ENCODE data around the gene IFI16.
"Not testable (repeated sequence)": the region's sequence is repeated elsewhere in the genome, so short reads cannot be mapped to it uniquely, and the experiment has no call there.

IFI16 gene

DNA sequence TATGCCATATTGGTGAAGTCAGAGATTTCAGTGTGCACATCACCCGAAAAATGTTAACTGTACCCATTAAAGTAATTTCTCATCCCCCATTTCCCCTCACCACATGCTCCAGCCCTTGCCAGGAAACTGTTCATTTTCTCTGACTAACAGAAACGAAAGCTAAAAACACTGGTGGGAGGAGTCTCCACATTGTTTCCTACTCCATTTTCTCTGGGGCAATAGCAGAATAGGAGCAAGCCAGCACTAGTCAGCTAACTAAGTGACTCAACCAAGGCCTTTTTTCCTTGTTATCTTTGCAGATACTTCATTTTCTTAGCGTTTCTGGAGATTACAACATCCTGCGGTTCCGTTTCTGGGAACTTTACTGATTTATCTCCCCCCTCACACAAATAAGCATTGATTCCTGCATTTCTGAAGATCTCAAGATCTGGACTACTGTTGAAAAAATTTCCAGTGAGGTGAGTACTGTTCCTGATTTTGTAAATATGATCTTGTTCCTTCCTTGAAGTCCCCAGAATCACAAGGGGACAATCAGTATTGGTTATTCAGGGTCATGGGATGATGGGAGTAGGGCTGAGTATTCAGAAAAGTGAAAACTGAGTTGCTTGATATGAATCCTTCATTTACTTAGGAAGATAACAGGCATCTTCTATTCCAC, at the start of gene IFI16:
TSS of gene IFI16 (plus strand) at position 204 of the 658 bp plus-strand sequence. CDS start 4,774 bp downstream, outside the sequence.
- DNase-seq: peak; percentile 21

DNA sequence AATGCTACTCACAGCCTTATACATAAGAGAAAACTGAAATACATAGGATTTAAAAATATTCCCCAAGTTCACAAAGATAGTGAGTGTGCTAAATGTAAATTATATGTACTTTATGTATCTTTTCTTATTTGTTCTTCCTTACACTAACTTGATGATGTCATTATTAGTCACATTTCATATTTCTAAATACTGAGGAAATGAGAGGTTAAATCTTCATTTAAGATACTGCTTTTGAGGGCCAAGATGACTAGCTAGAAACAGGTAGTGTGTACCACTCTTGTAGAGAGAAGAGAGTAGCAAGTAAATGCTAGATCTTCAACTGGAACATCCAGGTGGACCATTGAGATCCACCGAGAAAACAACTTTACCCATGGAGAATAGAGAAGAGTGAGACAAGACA, 48.5 kb upstream of the IFI16 start:
- DNase-seq: no peak

DNA sequence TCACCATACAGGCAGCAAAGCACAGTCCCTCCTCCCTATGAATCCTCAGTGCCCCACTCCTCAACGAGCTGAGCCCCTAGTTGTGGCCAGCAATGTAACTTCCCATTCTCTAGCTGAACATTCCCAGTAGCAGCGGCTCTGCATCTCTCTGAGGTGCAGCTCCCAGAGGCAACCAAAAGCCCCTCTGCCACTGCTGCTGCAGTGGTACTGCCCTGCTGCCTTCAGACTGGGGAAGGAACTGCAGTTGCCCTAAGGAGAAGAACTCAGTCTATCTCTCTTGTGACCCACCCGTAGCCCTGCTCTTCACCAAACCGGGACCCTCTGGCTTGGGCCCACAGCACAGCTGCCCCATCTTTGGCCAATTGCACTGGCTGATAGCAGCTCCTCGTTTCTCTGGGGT, 46.7 kb upstream of the IFI16 start:
- DNase-seq: no peak

DNA sequence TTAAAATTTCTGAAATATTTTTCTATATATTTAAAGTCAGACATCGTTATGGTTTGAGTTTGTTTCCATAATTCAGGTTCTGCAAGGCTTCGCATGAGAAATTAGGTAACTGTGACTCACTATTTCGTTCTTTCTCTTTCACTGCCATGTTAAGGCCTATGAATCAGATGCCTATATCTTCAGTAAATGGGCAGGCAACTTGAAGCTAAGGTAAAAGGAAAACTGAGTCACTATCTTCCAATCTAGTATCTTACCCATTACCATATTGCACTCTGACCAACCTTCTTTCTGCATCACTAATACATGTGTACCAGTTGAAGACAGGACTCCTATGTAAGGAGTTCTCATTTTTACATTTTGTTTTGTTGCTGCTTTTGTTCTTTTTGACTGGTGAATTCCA, 40.5 kb upstream of the IFI16 start:
- DNase-seq: no peak

DNA sequence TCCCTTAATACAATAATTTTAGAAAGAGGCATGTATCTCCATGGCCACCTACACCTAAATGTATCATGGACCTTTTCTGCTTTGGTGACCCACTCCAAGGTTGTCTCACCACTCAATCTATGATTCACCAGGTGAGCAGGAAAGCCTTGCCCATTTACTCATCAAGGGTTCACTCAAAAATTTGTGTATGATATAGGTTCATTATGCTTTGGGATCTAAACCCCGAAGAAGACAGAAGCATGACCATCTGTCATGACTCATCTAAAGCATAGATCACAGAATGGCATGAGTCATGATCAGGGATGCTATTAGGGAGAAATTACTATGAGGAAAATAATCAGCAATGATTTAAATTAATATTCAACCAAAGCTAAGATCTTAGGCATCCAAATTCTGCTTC, 39.9 kb upstream of the IFI16 start:
- no peak for DNase-seq

DNA sequence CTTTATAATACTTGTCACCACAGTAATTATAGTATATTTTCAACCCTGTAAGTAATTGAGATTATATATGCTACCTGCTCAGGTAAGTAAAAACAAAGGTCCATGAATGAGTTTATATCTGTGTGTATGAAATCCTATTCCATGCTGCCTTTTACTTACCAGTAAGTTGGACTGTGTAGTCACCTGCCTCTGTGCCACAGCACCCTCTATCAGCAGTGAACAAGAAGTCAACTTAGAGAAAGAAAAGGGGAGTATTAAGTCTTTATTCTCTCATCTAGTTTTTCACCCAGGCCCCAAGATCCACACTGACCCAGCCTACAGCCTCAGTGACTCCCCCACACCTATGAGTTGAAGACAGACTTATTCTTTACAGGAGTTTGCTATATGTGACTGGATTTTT, 36.9 kb upstream of the IFI16 start:
- DNase-seq: no peak

DNA sequence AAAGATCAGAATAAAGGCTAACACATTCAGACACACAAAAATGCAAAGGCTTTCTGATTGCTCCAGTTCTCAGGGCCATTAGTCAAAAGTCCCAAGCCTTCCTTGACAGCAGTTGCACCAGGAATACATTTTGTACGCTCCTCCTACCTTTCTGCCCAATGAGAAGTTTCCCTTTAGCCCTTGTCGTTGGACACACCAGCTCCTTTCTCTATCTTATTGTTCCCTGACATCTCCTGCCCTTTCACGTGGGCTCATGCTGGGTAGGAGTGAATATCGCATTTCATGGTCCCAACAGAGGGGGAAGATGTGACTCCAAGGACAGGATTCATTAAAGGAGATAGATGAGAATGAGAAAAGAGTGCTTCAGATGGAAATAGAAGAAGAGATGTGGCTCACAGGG, 33.5 kb upstream of the IFI16 start:
- no peak for DNase-seq

DNA sequence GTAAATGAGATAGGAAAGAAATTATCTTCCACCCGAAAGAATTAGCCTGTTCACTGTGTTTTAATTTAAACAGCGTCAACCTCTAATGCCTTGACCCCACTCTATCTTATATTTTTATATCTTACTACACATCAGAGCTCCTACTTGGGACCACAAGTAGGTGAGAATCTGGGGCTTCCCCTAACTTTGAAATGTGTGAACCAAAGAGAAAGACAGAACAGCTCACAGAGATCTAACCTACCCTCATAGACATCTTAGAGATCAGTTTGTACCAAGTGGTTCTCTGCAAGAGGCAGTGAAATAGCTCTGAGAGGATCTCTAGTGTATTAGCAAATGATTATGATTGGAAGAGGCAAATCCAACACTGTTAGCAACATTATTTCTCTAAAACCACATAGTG, 31.0 kb upstream of the IFI16 start:
- no peak for DNase-seq

DNA sequence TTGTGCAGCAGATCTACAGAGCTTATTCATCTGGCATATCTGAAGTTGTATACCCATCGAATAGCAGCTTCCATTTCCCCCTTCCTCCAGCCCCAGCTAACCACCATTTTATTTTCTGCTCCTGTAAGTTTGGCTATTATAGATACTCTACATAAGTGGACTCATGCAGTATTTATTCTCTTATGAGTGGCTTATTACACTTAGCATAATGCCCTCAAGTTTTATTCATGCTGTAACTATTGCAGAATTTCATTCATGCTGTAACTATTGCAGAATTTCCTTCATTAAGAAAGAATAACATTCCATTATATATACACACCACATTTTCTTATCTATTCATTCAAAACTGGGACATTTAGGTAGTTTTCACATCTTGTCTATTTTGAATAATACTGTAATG, 30.5 kb upstream of the IFI16 start:
- DNase-seq: no peak

DNA sequence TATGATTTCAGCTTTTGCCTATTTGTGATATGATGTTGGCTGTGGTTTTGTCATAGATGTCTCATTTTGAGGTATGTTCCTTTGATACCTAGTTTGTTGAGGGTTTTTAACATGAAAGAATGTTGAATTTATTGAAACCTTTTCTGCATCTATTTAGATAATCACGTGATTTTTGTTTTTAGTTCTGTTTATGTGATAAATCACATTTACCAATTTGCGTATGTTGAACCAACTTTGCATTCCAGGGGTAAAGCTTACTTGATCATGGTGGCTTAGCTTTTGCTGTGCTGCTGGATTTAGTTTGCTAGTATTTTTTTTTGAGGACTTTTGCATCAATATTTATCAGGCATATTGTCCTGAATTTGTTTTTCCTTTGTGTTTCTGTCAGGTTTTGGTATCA, 26.5 kb upstream of the IFI16 start:
- no peak for DNase-seq

DNA sequence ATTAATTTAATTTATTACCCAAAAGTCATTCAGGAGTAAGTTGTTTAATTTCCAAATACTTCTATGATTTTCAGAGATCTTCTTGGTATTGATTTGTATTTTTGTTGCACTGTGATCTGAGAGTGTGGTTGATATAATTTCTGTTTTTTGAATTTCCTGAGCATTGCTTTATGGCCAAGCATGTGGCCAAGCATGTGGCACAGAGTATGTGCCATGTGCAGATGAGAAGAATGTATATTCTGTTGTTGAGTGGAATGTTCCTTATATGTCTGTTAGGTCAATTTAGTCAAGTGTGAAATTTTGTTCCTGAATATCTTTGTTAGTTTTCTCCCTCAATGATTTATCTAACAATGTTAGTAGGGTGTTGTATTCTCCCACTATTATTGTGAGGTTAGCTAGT, 25.3 kb upstream of the IFI16 start:
- DNase-seq: no peak

DNA sequence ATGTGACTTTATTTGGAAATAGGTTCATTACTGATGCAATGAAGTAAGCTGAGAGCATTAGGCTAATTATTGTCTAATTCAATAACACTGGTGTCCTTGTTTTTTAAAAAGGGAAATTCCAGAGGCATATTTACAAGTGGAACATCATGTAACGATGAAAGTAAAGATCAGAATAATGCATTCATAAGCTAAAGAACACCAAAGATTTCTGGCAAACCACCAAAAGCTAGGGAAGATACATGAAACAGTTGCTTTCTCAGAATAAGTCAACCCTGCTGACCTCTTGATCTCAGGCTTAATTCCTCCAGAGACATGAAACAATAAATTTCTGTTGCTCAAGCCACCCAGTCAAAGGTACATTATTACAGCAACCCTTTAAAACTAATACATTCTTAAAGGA, 20.3 kb upstream of the IFI16 start:
- DNase-seq: no peak

DNA sequence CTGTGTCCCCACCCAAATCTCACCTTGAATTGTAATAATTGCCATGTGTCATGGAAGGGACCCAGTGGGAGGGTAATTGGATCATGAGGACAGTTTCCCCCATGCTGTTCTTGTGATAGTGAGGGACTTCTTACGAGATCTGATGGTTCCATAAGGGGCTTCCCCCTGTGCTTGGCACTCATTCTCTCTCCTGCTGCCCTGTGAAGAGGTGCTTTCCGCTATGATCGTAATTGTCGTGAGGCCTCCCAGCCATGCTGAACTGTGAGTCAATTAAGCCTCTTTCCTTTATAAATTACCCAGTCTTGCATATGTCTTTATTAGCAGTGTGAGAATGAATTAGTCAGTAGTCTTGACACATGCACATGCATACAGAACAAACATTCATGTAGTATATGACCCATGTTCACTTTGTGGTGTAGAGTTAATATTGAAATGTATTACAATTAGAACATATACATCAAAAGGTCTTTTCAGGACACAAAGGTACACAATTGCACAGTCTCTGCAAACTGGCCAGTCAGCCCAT, 16.9 kb upstream of the IFI16 start:
- no peak for DNase-seq

DNA sequence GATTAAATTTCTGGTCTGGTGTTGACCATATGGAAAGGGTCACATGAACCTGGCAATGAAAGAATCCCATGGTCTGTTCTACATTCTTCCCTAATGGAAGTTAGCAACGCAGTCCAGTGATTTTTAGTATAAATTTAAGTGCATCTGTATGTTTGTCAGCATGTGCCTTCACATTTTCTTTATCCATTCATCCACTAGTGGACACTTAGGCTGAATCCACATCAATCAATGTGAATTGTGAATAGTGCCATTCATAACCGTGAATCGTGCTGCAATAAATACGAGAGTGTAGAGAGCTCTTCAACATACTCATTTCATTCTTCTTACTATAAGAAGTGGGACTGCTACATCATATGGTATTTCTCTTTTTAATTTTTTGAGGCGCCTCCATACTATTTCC, 12.7 kb upstream of the IFI16 start:
- no peak for DNase-seq

DNA sequence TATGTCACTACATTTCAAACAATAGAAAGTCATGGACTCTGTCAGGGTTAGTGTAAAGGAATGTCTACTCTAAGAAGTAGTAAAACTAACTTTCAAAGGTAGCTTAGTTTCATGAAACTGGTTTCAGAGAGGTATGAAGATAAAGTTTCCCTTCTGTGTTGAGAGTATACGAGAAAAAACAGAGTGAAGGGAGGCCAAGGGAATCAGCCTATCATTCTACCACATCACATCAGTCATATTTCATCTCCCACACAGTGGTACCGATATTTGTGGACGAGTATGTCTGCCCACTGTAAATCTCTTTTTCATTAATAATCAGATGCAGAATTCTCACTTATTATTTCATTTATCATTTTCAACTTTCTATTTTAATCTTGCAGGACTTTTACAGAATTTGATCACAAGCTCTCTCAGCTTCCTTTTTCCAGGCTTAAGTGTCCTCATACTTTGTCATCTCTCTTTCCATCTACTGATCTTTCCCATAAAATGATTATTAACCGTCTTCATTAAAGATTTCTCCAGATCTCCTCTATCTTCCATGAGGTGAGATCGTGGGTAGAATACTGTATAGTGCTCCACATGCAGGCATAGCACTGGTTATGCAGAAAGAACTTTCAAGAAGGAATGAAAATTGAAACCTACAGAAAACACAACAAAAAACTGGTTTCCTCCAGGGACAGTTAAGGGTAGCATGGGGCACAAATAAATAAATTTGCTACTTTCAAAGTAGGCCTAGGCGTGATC, 11.5 kb upstream of the IFI16 start:
- no peak for DNase-seq

DNA sequence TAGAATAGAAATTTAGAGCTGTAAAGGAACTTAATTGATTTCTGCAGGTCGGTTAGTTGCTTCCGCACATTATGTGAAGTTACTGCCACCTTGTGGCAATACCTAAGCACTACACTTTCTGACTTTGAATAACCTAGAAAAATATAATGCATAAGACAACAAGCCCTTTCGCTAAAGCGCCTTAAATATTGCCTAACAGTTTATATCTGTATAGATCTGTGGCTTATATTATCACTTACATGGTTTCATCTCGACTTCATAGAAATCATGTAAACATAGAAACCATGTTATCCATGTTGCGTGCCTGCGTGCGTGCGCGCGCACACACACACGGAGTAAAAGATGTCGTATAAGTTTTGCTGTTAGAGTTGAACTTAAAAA, 10.9 kb upstream of the IFI16 start:
- DNase-seq: peak; percentile 57

DNA sequence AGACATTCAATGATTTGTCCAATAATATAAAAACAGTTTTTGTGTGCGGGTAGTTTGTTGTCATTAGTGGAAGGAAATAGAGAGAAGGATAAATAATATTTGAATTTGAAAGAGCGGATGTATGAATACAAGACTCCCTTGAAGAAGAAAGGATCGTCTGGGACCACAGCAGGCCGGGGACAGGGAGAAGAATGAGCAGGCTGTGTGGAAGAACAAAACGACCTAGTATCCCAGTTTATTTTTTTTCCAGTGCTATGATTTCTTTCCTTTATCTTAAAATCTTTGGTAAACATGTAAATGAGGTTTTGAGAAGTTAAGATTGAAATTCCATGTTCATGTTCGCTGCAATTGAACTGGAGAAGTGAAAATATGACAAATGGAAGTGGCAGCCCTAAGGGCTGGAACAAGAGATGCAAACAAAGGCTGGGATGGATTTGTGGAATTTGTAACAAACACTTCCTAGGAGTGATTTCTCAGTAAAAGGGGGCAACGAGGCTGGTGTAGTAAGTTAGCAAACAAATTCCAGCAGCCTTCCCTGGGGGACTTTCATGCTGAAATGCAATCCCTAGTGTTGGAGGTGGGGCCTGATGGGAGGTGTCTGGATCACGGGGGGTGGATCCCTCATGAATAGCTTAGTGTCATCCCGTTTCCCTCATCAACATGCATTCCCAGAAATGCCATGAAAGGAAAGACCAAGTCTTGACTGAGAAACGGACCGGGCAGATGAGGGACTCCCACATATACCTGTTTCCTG, 10.2 kb upstream of the IFI16 start:
- DNase-seq: peak; percentile 18

DNA sequence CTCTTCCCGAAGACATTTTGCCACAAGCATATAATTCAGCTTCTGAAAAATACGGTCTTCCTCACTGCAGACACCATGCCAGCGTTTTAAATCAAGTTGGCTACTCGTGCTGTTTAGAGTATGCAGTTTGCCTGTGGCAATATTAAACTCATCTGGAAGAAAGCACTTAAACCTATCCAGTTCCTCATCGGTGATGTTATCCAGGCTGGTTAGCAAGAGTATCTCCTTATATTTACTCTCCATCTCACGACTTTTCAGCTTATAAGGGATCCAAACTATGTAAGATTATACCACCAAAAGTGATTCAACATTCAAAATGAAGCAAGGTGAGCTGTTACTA, 9.7 kb upstream of the IFI16 start:
- DNase-seq: no peak

DNA sequence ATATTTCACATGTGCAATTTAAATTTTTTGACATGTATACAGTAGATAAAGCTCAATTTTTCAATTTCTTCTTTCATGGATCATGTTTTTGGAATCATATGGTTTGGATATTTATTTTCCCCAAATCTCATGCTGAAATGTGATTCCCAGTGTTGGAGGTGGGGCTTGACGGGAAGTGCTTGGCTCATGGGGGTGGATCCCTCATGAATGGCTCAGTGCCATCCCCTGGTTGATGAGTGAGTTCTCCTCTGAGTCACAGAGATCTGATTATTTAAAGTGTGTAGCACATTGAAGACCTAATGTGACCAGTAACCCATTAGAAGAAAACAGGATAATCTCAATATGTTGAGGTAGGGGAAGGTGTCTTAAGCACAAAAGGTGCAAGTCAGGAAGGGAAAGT, 9.1 kb upstream of the IFI16 start:
- DNase-seq: no peak

DNA sequence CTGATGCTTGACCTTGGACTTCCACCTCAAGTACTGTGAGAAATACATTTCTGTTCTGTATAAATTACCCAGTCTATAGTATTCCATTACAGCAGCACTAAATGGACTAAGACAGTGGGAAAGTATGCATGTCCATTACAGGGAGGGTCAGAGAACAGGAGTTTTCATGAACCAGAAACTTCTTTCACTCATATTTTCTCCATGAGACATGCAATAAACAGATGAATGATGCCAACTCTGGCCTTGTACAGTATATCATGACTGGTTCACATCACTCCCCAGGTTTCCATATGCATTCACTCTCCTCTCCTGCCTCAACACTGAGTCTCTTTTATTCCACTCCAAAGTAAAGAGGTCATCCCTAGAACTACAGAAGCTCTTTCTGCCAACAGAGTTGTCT, 4.5 kb upstream of the IFI16 start:
- DNase-seq: no peak

DNA sequence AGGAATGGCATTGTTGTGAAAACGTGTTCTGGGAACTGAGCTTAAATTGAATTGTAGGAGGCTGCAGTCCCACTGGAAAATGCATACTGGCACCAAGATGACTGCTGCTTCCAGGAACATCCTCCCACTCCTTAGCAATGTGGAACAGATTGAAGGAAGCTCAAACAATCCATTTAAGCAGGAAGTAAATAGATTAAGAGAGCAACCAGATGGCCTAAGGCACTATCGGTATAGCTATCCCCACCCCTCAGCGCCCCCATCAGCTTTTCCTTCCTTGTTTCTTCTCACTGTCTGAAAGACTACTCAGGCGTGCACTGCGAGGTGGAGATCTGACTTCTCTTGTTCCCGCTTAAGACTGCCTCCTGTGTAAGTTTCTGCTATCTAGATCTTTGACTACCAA, 4.0 kb upstream of the IFI16 start:
- DNase-seq: no peak

DNA sequence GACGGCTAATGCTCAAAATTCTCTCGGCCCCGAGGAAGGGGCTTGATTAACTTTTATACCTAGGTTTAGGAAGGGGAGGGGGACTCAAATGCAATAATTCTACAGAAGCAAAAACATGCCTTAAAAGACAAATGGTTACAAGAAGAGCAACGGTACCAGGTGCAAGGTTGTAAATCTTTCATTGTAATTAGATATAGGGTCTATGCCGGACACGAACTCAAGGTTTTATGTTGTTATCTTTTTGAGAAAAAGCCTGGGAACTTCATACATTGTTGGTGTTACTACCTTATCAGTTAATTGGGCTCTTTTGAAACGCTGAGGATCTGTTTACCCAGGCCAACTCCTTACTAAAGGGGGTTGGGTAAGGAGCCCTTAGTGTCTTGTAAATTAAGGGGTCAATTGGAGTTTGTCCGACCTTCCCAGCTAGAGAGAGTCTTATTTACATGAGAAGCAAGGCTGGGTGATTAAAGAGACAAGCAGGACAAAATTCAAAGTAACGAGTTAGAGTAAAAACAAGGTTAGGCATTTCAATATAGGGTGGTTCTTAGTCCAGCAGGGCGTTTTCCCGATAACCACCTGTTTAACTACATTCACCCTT, 3.4 kb upstream of the IFI16 start:
- DNase-seq: not testable (repeated sequence)

DNA sequence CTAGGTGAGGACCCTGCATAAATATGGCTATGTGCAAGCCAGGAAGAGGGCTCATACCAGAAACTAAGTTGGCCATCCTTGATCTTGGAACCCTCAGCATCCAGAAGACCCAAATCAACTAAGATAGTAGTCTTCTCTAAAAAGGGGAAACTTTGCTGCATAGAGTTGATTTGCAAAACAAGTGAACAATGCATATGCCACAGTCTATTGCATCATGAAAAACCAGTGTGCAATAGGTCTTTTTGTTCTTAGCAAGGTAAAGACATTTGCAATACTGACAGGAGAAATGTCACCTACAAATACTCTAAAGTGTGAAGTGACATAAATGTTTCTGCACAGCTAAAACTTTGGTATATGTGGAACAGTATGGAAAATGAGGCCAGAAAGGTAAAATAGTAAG, 2.0 kb upstream of the IFI16 start:
- DNase-seq: no peak

DNA sequence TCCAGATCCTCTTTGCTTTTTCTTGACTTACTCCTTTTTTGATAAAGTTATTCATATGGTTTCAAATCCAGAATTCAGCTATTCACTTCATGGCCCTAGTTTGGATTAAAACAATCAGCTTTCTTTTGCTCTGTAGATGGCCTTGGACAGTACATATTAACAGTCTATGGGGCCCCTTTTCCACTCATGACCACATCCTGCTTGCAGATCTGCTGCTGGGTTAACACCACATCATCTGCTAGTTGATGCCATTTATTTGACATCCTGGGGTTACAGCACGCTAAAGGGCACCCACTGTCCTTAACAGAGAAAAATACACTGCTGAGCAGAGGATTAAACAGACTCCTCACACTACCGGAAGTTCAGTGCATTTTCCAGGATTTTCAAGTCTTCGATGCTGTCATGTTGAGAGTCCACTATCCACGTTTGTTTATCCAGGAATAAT, 941 bp upstream of the IFI16 start:
- DNase-seq: no peak
